B cell (primary cell): Measurements from ENCODE around the gene PRKG2.

Experiments
- CTCF ChIP-seq: fragments of 200-600 bp; IDR thresholded peaks from one replicate; pipeline ENCODE4 v1.8.0; 2022; ENCODE audit warnings: antibody characterized with exemption, mild to moderate bottlenecking
- EZH2 ChIP-seq: IDR thresholded peaks from 2 replicates; pipeline ENCODE4 v1.6.1; 2012; ENCODE audit warnings: borderline replicate concordance, low read depth, mild to moderate bottlenecking, moderate library complexity, low read length; ENCODE audit not compliant: insufficient read depth, poor library complexity, severe bottlenecking

GRCh38 chr4:81218206-81218605, 3.2 kb upstream of the PRKG2 start:
- no peak for TF ChIP-seq EZH2
- no peak for TF ChIP-seq CTCF
